Keratinocyte (primary cell): ENCODE results near the gene PSMB5. TPM values are rescaled to one million over a fixed set of nuclear protein-coding genes. Genes with fewer than 3 reads are reported as not detected.

Source experiments
- DNase-seq: peaks from one replicate; pipeline ENCODE4 v3.0.0-alpha.2; 2011; ENCODE audit warnings: low read depth, missing footprints, low spot score
- FAIRE-seq: peaks from 2 replicates; lab custom pipeline; 2011; peaks lifted over from hg19 to GRCh38; lab: Jason Lieb, UNC
- H2AFZ ChIP-seq: 2 replicates; pipeline ENCODE4 v1.6.0; 2012; ENCODE audit warnings: low read length, control low read depth, inconsistent platforms; ENCODE audit not compliant: control insufficient read depth
- H3K27ac ChIP-seq: 2 replicates; pipeline ENCODE4 v1.5.1; 2011; ENCODE audit warnings: low read length; ENCODE audit not compliant: control insufficient read depth, insufficient read depth
- H3K27me3 ChIP-seq: 3 replicates; pipeline ENCODE4 v1.6.0; 2011; ENCODE audit warnings: low read length; ENCODE audit not compliant: control insufficient read depth, insufficient read depth; ENCODE audit errors: extremely low read depth
- H3K36me3 ChIP-seq, 2 experiments: 2 replicates in 1 of 2; 3 replicates in 1 of 2; pipeline ENCODE4 v1.5.1; 2011; ENCODE audit warnings: low read length in 2 of 2, mild to moderate bottlenecking in 1 of 2; ENCODE audit not compliant: control insufficient read depth in 2 of 2, insufficient read depth in 2 of 2; ENCODE audit errors: extremely low read depth in 1 of 2
- H3K4me1 ChIP-seq: 3 replicates; pipeline ENCODE4 v1.5.1; 2011; ENCODE audit warnings: low read length; ENCODE audit not compliant: control insufficient read depth, insufficient read depth; ENCODE audit errors: extremely low read depth
- H3K4me2 ChIP-seq: 3 replicates; pipeline ENCODE4 v1.6.0; 2011; ENCODE audit warnings: low read depth, low read length; ENCODE audit not compliant: control insufficient read depth, insufficient read depth; ENCODE audit errors: extremely low read depth
- H3K4me3 ChIP-seq, 3 experiments: fragments of 200-600 bp in 1 of 3; sonication (generic) in 1 of 3; 2 replicates in 2 of 3; 3 replicates in 1 of 3; pipeline ENCODE4 v1.5.1; 2011 to 2016; ENCODE audit warnings: low read length in 3 of 3, mild to moderate bottlenecking in 3 of 3, control low read depth in 2 of 3, inconsistent platforms in 1 of 3, low read depth in 1 of 3, mixed read lengths in 1 of 3, mixed run types in 1 of 3, moderate library complexity in 1 of 3; ENCODE audit not compliant: control insufficient read depth in 2 of 3, insufficient read depth in 2 of 3; ENCODE audit errors: extremely low read depth in 1 of 3
- H3K79me2 ChIP-seq: 2 replicates; pipeline ENCODE4 v1.6.0; 2012; ENCODE audit warnings: low read length; ENCODE audit not compliant: control insufficient read depth, insufficient read depth
- H3K9ac ChIP-seq: 3 replicates; pipeline ENCODE4 v1.6.0; 2011; ENCODE audit warnings: low read length; ENCODE audit not compliant: control insufficient read depth, insufficient read depth; ENCODE audit errors: extremely low read depth
- H3K9me1 ChIP-seq: 3 replicates; pipeline ENCODE4 v1.6.0; 2011; ENCODE audit warnings: low read length; ENCODE audit not compliant: control insufficient read depth, insufficient read depth; ENCODE audit errors: extremely low read depth
- H3K9me3 ChIP-seq: 2 replicates; pipeline ENCODE4 v1.5.1; 2012; ENCODE audit warnings: low read depth, low read length; ENCODE audit not compliant: control insufficient read depth
- H4K20me1 ChIP-seq: 3 replicates; pipeline ENCODE4 v1.6.0; 2011; ENCODE audit warnings: low read length; ENCODE audit not compliant: control insufficient read depth, insufficient read depth; ENCODE audit errors: extremely low read depth
- EZH2 ChIP-seq: IDR thresholded peaks from one replicate; pipeline ENCODE4 v1.6.1; 2012; ENCODE audit warnings: inconsistent platforms, mild to moderate bottlenecking, low read length, moderate library complexity
- dilution Hi-C: fragments of 300-500 bp; cut with MboI; formaldehyde crosslinking; loops from one replicate; pipeline ENCODE4 v1.7.0; 2020; ENCODE audit warnings: low sequenced_read_pairs; ENCODE audit not compliant: extremely low pct_ligation_motif_present
- polyA plus RNA-seq, 5 experiments: library from polyadenylated mRNA; depleted of rRNA in 3 of 5; stranded (reverse) in 3 of 5; stranded (forward) in 1 of 5; unstranded in 1 of 5; fragments of >200 nt; gene quantifications; 1 replicate in 1 of 5; 2 replicates in 3 of 5; 3 replicates in 1 of 5; pipeline versions ENCODE4 v1.2.1 to v1.2.3, GENCODE V29; 2011 to 2012; ENCODE audit warnings: missing spikeins in 2 of 5, low read depth in 1 of 5, low replicate concordance in 1 of 5
- TF ChIP-seq, protein P1 (sequence below), 3 experiments: IDR thresholded peaks in 1 of 3; conservative IDR thresholded peaks in 1 of 3; optimal IDR thresholded peaks in 1 of 3; 2 replicates in 2 of 3; 3 replicates in 1 of 3; pipeline versions ENCODE3 to v1.5.1; 2011; ENCODE audit warnings: low read length in 3 of 3, mild to moderate bottlenecking in 3 of 3, moderate library complexity in 2 of 3, control low read depth in 1 of 3, inconsistent platforms in 1 of 3; ENCODE audit not compliant: insufficient read depth in 2 of 3; ENCODE audit errors: extremely low read depth in 1 of 3

Gene PSMB5
- polyA plus RNA-seq, 1 donor (not counting 4 experiments of a cell fraction or from before 2014, with no cell fraction given), result 285 TPM

DNA sequence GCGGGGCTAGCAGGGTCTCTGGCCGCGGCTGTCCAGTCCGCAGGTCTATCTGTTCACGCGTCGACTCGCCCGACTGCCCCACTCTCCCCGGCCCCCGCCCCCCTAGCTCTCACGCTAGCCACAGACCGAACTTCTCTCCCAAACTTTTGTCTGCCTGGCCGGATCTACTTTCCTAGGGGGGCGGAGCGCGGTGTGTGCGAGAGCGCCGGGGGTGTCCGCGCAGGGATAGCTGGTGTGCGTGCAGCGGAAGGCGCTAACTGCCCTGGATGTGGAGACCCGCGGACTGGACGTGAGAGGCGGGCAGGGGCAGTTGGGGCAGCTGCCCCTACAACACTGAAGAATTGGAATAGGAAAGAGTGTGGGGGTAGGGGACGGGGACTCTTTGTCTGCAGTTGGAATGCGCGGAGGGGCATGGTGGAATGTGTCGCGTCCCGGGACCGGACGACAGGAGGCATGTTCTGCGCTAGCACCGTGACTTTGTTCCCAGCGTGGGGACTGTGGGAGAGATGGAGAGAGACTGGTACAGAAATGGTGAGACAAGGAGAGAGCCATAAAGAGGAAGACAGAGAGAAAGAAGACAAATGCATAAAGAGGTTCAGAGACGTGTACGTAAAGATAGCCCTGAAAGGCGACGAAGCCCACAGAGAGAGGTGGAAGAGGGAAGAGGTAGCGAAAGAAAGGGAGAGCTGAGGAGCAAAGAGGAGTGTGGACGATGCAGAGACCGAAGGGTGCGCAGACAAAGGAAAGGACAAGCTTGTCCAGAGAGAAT lies 52.0 kb downstream of the PSMB5 start, which contains the start of gene AJUBA:
AJUBA (minus strand) TSS at position 75 of the 769 bp plus-strand sequence. CDS start 285 bp downstream, outside the sequence.
- Histone ChIP-seq H3K9ac (peak within 1 kb of the TSS; percentile 92), H3K27ac (peak within 1 kb of the TSS; percentile 91), H3K36me3 (peaks cover 6 to 24% of the 10 kb centered on the region in 2 experiments), H3K27me3 (no peaks in the 10 kb centered on the region), H3K9me1 (no peaks in the 10 kb centered on the region), H3K9me3 (no peaks in the 10 kb centered on the region), H3K4me1 (peaks cover 18% of the 10 kb centered on the region), H3K79me2 (peaks cover 46% of the 10 kb centered on the region), H2AFZ (peak within 1 kb of the TSS; percentile 95), H3K4me2 (peak within 1 kb of the TSS; percentile 91), H3K4me3 (peak within 1 kb of the TSS; percentile 77 to 99 (median 80)), H4K20me1 (no peaks in the 10 kb centered on the region)
- TF ChIP-seq EZH2, result no peak
- no peak for FAIRE-seq
- DNase-seq, result no peak
- dilution Hi-C loops, result no loop called here

DNA sequence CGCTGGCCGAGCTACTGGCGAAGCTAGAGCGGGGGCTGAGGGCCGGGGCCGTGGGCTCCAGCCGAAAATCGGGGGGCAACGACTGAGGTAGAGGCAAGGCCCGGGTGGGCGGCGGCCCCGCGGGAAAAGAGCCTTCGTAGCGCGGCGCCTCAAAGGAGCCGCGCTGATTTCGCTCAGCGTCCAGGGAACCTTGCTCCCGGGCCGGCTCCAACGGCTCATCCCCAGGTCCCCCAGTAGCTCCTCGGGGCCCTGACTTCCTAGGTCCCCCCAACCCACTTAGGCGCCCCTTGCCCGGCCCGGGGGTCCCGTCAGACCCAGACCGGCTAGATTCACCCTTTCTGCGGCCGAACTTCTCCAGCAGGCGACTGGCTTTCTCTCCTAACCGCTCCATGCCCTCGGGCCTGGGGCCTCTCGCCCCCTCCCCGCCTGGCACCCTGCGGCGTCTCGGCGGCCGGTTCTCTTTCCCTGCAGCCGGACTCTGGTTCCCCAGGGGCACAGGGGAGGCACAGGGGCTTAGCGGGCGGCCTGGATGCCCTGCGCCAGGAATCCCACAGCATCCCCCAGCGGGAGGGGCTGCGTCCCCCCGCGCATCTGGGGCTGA lies 52.7 kb downstream of the PSMB5 start:
- no peak for FAIRE-seq
- TF ChIP-seq EZH2, result no peak
- TF ChIP-seq, protein P1, sequence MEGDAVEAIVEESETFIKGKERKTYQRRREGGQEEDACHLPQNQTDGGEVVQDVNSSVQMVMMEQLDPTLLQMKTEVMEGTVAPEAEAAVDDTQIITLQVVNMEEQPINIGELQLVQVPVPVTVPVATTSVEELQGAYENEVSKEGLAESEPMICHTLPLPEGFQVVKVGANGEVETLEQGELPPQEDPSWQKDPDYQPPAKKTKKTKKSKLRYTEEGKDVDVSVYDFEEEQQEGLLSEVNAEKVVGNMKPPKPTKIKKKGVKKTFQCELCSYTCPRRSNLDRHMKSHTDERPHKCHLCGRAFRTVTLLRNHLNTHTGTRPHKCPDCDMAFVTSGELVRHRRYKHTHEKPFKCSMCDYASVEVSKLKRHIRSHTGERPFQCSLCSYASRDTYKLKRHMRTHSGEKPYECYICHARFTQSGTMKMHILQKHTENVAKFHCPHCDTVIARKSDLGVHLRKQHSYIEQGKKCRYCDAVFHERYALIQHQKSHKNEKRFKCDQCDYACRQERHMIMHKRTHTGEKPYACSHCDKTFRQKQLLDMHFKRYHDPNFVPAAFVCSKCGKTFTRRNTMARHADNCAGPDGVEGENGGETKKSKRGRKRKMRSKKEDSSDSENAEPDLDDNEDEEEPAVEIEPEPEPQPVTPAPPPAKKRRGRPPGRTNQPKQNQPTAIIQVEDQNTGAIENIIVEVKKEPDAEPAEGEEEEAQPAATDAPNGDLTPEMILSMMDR (optimal IDR thresholded peaks at IDR 0.05 in 1 of 3, IDR thresholded peaks at IDR 0.05 in 1 of 3, conservative IDR thresholded peaks at IDR 0.05 in 1 of 3; ENCODE audit: extremely low read depth in 1 of 3, insufficient read depth in 2 of 3, low read length in 3 of 3), result no peak
- H3K9me1 ChIP-seq, result no peaks in the 10 kb centered on the region
- H3K27ac ChIP-seq, result peak overlapping the region; percentile 91
- peak overlapping the region; percentile 31 for H3K4me2 ChIP-seq
- H3K79me2 ChIP-seq, result peaks cover 51% of the 10 kb centered on the region
- no peak overlapping the region for H2AFZ ChIP-seq
- H3K9ac ChIP-seq, result peak overlapping the region; percentile 92
- no peak for DNase-seq
- dilution Hi-C loops, result no loop called here
- peaks cover 7 to 30% of the 10 kb centered on the region in 2 experiments for H3K36me3 ChIP-seq
- no peaks in the 10 kb centered on the region for H3K9me3 ChIP-seq
- no peaks in the 10 kb centered on the region for H4K20me1 ChIP-seq
- peaks cover 25% of the 10 kb centered on the region for H3K4me1 ChIP-seq
- H3K27me3 ChIP-seq, result no peaks in the 10 kb centered on the region
- peak overlapping the region; percentile 77 to 99 (median 80) for H3K4me3 ChIP-seq
